ENCODE results near the gene CALML6.

The CALML6 gene

DNA sequence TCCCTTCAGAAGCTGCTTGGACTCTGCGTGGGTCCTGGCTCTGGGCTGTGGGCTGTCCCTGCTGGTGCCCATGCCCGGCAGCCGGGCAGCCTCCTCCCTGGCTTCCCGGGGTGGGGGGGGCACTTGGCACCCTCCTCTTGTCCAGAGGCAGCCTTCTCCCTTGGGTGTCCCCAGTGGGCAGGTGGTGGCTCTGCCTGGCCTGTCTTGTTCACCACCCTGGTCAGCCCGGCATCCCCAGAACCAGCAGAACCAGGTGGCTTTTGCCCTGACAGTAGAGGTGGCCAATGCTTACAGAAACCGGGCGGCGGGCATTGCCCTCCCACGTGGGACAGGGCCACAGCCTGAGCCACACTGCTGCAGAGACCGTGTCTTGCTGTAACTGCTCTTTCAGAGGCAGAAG is 50.5 kb downstream of the CALML6 start:
- no peak for DNase-seq (ENCODE audit: low spot score)

DNA sequence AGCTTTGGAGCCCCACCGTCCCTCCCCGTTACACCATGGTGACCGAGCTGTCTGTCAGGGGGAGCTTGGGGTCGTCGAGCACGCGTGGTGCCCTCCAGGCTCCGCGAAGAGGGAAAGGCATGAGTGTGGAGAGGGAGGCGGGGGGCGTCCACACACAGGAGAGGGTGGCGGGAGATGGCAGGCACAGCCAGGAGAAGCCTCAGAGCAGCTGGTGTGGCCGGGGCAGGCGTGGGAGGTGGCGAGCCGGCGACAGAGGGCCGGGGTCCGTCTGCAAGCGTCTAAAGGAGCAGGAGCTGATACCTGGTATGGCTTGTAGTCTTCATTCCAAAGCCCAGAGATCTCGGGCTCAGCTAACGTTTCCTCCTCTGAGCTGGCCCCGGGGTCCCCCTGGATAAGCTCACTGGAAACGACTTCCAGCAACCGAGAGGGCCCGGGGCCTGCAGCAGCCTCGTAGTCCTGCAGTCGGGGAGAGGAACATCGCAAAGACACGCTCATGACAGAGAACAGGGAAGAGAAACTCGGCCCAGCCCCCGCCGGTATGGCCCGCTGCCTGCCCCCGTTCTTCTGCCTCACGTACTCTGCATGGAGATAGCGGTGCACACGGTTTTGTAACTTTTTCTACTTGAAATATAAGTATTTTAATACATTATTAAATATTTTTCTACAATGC is 51.1 kb downstream of the CALML6 start:
- DNase-seq (ENCODE audit: low spot score), result no peak

Data from RKO (cell line).